SJCRH30 (cell line): ENCODE data around the gene NKRF. TPM values are rescaled to one million over a fixed set of nuclear protein-coding genes. Genes with fewer than 3 reads are reported as not detected.
"Not testable (repeated sequence)": the region's sequence is repeated elsewhere in the genome, so short reads cannot be mapped to it uniquely, and the experiment has no call there.

Experiments
- DNase-seq, 2 experiments: peaks; one replicate each; pipeline ENCODE4 v3.0.0-alpha.2; 2015 to 2020
- H3K27ac ChIP-seq: fragments of 250-450 bp; sonication (Bioruptor Pico); 2 replicates; pipeline ENCODE4 v1.5.1; 2020; ENCODE audit warnings: mild to moderate bottlenecking, moderate library complexity
- H3K27me3 ChIP-seq: fragments of 250-450 bp; sonication (Bioruptor Pico); 2 replicates; pipeline ENCODE4 v1.5.1; 2020; ENCODE audit warnings: mild to moderate bottlenecking, moderate library complexity
- H3K36me3 ChIP-seq: fragments of 250-450 bp; sonication (Bioruptor Pico); 2 replicates; pipeline ENCODE4 v1.5.1; 2020; ENCODE audit warnings: mild to moderate bottlenecking, moderate library complexity
- H3K4me1 ChIP-seq: fragments of 250-450 bp; sonication (Bioruptor Pico); 2 replicates; pipeline ENCODE4 v1.5.1; 2020; ENCODE audit warnings: mild to moderate bottlenecking, moderate library complexity
- H3K4me3 ChIP-seq: fragments of 250-450 bp; sonication (Bioruptor Pico); 2 replicates; pipeline ENCODE4 v1.5.1; 2020; ENCODE audit warnings: mild to moderate bottlenecking, moderate library complexity
- H3K9me3 ChIP-seq: fragments of 250-450 bp; sonication (Bioruptor Pico); replicated peaks from 2 replicates; pipeline ENCODE4 v1.5.1; 2020; ENCODE audit warnings: mild to moderate bottlenecking, moderate library complexity
- total RNA-seq: library from RNA; depleted of rRNA; stranded (reverse); fragments of >200 nt; shearing (Covaris generic); gene quantifications from 2 replicates; pipeline ENCODE4 v1.2.3, GENCODE V29; 2014; rRNA removed

NKRF gene
- 27.7 and 27.8 TPM in 2 replicates for total RNA-seq

GRCh38 chrX:119606280-119607017 is at the start of gene NKRF:
NKRF (minus strand) TSS chrX:119606424.
- Histone ChIP-seq H3K27me3 (peaks cover 6% of the 10 kb centered on the region; the same call in 1 of the 2 replicates), H3K4me1 (peaks cover 16% of the 10 kb centered on the region), H3K4me3 (peak within 1 kb of the TSS; percentile 77), H3K9me3 (no peaks in the 10 kb centered on the region), H3K36me3 (peaks cover 14% of the 10 kb centered on the region), H3K27ac (peak within 1 kb of the TSS; percentile 64)
- DNase-seq, result peak; percentile 97 to 99

GRCh38 chrX:119655125-119655524 is 48.9 kb upstream of the NKRF start:
- Histone ChIP-seq H3K27ac (no peak overlapping the region), H3K4me1 (no peaks in the 10 kb centered on the region), H3K4me3 (no peak overlapping the region), H3K9me3 (no peaks in the 10 kb centered on the region), H3K36me3 (0 out of 2 replicates have a peak, but pooled peaks cover 8% of the 10 kb centered on the region), H3K27me3 (no peaks in the 10 kb centered on the region)
- DNase-seq, result peak; percentile 37 to 39

- no peaks in the 10 kb centered on the region for H3K9me3 ChIP-seq
- H3K27me3 ChIP-seq, result no peaks in the 10 kb centered on the region
- H3K36me3 ChIP-seq, result 0 out of 2 replicates have a peak, but pooled peaks cover 12% of the 10 kb centered on the region
- no peaks in the 10 kb centered on the region for H3K4me1 ChIP-seq
- no peak for DNase-seq
- H3K4me3 ChIP-seq, result no peak overlapping the region
- no peak overlapping the region for H3K27ac ChIP-seq
These were observed 47.9 kb upstream of the NKRF start for GRCh38 chrX:119654112-119654531.

- Histone ChIP-seq H3K9me3 (no peaks in the 10 kb centered on the region), H3K36me3 (peaks cover 26% of the 10 kb centered on the region), H3K4me3 (no peak overlapping the region), H3K27ac (no peak overlapping the region), H3K27me3 (no peaks in the 10 kb centered on the region), H3K4me1 (no peaks in the 10 kb centered on the region)
- DNase-seq, result no peak
These were observed 42.2 kb upstream of the NKRF start for GRCh38 chrX:119648421-119648775.

DNA sequence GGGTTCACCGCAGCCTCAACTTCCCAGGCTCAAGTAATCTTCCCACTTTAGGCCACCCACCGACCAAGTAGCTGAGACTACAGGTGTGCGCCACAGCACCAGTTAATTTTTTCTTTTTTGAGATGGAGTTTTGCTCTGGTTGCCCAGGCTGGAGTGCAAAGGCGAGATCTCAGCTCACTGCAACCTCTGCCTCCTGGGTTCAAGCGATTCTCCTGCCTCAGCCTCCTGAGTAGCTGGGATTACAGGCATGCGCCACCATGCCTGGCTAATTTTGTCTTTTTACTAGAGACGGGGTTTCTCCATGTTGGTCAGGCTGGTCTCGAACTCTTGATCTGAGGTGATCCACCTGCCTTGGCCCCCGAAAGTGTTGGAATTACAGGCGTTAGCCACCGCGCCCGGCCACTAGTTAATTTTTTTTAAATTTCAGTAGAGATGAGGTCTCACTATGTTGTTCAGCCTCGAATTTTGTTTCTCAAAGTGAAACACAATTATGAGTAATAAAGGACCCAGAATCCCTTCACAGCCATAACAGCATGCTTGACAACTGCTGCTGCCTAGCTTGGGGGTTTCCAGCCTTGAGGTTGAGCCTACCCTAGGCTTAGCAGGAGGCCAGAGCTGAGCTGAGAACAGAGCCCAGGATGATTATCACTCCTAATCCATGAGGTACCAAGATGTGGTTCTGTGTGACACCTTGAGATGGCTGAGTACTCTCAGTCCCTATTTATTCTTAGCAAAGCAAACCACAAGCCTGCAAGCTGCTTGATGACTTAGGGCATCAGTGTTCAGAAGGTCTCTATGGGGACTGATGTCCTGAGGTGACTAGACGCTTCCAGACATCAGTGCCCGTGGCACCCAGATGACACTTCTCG is 41.6 kb upstream of the NKRF start:
- H3K4me3 ChIP-seq, result no peak overlapping the region
- no peaks in the 10 kb centered on the region for H3K27me3 ChIP-seq
- no peaks in the 10 kb centered on the region for H3K9me3 ChIP-seq
- H3K27ac ChIP-seq, result no peak overlapping the region
- H3K36me3 ChIP-seq, result peaks cover 26% of the 10 kb centered on the region
- DNase-seq, result no peak
- no peaks in the 10 kb centered on the region for H3K4me1 ChIP-seq

GRCh38 chrX:119647089-119647488 is 40.9 kb upstream of the NKRF start:
- Histone ChIP-seq H3K36me3 (peaks cover 22% of the 10 kb centered on the region), H3K4me1 (no peaks in the 10 kb centered on the region), H3K9me3 (no peaks in the 10 kb centered on the region), H3K27me3 (no peaks in the 10 kb centered on the region), H3K4me3 (no peak overlapping the region), H3K27ac (no peak overlapping the region)
- no peak for DNase-seq

- peaks cover 20% of the 10 kb centered on the region for H3K36me3 ChIP-seq
- H3K27ac ChIP-seq, result no peak overlapping the region
- no peak for DNase-seq
These were observed 40.3 kb upstream of the NKRF start for GRCh38 chrX:119646515-119646914.

DNA sequence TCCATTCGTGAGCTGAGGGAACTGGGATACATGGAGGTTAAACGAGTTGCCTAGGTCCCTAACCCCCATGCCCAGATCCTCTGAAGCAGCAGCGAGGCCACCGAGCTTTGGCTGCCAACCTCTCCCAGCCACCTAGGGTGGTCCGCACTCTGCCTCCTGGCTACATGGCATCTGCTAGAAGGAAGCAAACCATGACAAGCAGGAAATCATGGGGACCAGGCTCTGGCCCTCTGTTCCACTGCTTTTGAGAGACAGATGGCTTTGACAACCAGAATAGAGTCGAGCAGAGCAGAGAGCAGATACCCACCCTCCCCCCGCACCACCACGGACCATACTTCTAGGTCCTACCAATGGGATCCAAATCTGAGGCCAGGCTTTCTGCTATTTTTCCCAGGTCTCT is 37.5 kb upstream of the NKRF start:
- Histone ChIP-seq H3K9me3 (no peaks in the 10 kb centered on the region), H3K4me3 (no peak overlapping the region), H3K27ac (no peak overlapping the region), H3K27me3 (no peaks in the 10 kb centered on the region), H3K36me3 (peaks cover 16% of the 10 kb centered on the region), H3K4me1 (peaks cover 11% of the 10 kb centered on the region)
- no peak for DNase-seq

More at GRCh38 chrX:119646515-119646914, 40.3 kb upstream of the NKRF start:
- H3K9me3 ChIP-seq, result no peaks in the 10 kb centered on the region
- H3K4me1 ChIP-seq, result no peaks in the 10 kb centered on the region
- H3K4me3 ChIP-seq, result no peak overlapping the region
- H3K27me3 ChIP-seq, result no peaks in the 10 kb centered on the region

- no peaks in the 10 kb centered on the region for H3K27me3 ChIP-seq
- H3K27ac ChIP-seq, result peak overlapping the region; percentile 33
- H3K4me3 ChIP-seq, result no peak overlapping the region
- H3K4me1 ChIP-seq, result peaks cover 11% of the 10 kb centered on the region
- peaks cover 9% of the 10 kb centered on the region for H3K36me3 ChIP-seq
- no peaks in the 10 kb centered on the region for H3K9me3 ChIP-seq
- peak; percentile 71 to 85 for DNase-seq
These were observed 34.5 kb upstream of the NKRF start for GRCh38 chrX:119640731-119641170.

DNA sequence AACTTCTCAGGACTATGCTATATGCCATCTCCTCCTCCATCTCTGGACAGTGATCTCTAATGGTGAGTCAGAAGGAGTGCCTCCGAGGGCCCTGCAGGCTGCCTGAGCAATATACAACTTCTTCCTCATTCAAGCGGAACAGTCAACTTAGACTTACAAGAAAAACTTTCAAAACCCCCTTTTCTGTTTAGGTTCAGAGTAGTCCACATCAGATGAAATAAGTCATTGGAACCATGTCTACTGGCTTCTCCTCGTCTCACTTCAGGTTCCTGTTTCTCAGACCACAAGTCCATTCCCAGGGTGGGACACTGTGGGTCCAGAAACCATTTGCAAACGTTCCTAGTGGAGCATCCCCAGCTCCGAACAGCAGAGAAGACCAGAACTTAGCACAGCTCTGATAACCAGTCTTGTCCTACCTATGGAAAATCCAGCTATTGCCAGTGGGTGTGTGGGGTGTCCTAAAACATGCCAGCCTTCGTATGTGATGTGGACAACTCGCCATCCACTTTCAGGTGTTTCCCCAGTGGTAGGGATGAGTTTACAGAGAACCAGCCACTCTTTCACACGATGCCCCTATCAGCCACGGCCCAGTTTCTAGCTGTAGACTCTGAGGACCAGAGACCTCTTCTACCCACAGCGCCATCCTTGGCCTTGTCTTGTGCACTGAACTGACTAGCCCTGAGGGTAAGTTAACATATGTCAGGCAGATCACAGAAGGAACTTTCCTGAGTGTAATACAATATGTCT is 32.7 kb upstream of the NKRF start:
- peaks cover 11% of the 10 kb centered on the region for H3K4me1 ChIP-seq
- no peaks in the 10 kb centered on the region for H3K9me3 ChIP-seq
- no peak overlapping the region for H3K4me3 ChIP-seq
- H3K36me3 ChIP-seq, result peaks cover 7% of the 10 kb centered on the region; the same call in 1 of the 2 replicates
- no peak overlapping the region for H3K27ac ChIP-seq
- no peaks in the 10 kb centered on the region for H3K27me3 ChIP-seq
- DNase-seq, result no peak

DNA sequence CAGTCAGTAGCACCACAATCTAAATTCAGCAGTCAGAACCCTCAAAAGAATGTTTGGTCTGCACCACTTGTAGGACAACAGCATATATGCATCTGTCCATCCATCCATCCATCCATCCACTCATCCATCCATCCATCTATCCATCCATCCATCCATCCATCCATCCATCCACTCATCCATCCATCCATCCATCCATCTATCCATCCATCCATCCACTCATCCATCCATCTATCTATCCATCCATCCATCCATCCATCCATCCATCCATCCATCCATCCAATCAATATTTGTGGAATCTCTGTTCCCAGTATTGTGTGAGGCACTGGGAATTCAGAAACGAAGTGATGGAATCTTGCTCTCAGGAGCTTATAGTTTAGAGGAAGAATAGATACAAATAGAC is 31.2 kb upstream of the NKRF start:
- H3K27me3 ChIP-seq, DNase-seq, H3K9me3 ChIP-seq, H3K4me3 ChIP-seq, H3K27ac ChIP-seq: not testable (repeated sequence)
- Histone ChIP-seq H3K4me1 (peaks cover 11% of the 10 kb centered on the region), H3K36me3 (peaks cover 20% of the 10 kb centered on the region)

GRCh38 chrX:119636419-119636818 is 30.2 kb upstream of the NKRF start:
- no peaks in the 10 kb centered on the region; the same call in 1 of the 2 replicates for H3K9me3 ChIP-seq
- H3K4me1 ChIP-seq, result peaks cover 11% of the 10 kb centered on the region
- H3K27ac ChIP-seq, result no peak overlapping the region
- peak; percentile 23 to 28 for DNase-seq
- peaks cover 21% of the 10 kb centered on the region for H3K36me3 ChIP-seq
- no peaks in the 10 kb centered on the region for H3K27me3 ChIP-seq
- no peak overlapping the region for H3K4me3 ChIP-seq

GRCh38 chrX:119635799-119636198 is 29.6 kb upstream of the NKRF start:
- H3K36me3 ChIP-seq, result peaks cover 21% of the 10 kb centered on the region
- peaks cover 6% of the 10 kb centered on the region for H3K4me1 ChIP-seq
- no peak for DNase-seq
- H3K9me3 ChIP-seq, result no peaks in the 10 kb centered on the region; the same call in 1 of the 2 replicates
- H3K27me3 ChIP-seq, result no peaks in the 10 kb centered on the region
- no peak overlapping the region for H3K27ac ChIP-seq
- no peak overlapping the region for H3K4me3 ChIP-seq

DNA sequence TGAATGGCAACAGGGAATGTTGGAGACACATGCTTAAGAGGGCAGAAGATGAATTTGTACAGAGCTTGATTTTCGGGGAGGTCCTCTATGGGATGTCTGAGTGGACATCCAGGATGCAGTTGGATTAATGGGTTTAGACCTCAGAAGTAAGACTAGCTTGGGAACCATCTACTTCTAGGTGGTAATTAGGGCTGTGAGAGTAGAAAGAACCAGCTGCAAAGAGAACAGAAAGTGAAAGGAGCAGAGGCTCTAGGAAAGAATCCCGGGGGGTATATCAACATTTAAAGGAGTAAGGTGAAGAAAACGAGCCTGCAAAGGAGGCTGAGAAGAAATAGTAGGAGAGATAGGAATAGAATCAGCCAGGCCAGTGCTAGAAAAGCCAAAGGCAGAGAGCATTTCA is 29.0 kb upstream of the NKRF start:
- peaks cover under 1% of the 10 kb centered on the region for H3K4me1 ChIP-seq
- H3K27ac ChIP-seq, result no peak overlapping the region
- H3K4me3 ChIP-seq, result no peak overlapping the region
- DNase-seq, result no peak
- H3K36me3 ChIP-seq, result peaks cover 21% of the 10 kb centered on the region
- no peaks in the 10 kb centered on the region for H3K27me3 ChIP-seq
- no peaks in the 10 kb centered on the region; the same call in 1 of the 2 replicates for H3K9me3 ChIP-seq
